Tibial nerve (tissue), 4 donors: ENCODE data around the gene FBH1. TPM values are rescaled to one million over a fixed set of nuclear protein-coding genes. Genes with fewer than 3 reads are reported as not detected.
A peak's percentile ranks its signal among the peaks of the same experiment; 100 is the strongest.

Source experiments
- DNase-seq, 2 donors: peaks; one replicate each; pipeline ENCODE4 v3.0.0-alpha.2; 2019; ENCODE audit warnings: low spot score in 2 of 2
- H3K27ac ChIP-seq, 4 donors: fragments of 200-600 bp; sonication (generic) in 3 of 4; one replicate each; pipeline ENCODE4 v1.5.1; 2017 to 2019; ENCODE audit warnings: mild to moderate bottlenecking in 1 of 4
- H3K27me3 ChIP-seq, 2 donors: fragments of 200-600 bp; sonication (generic) in 1 of 2; one replicate each; pipeline versions ENCODE4 v1.5.1 to v1.6.0; 2017 to 2019
- H3K36me3 ChIP-seq, 3 donors: fragments of 200-600 bp; sonication (generic); one replicate each; pipeline ENCODE4 v1.5.1; 2018 to 2019
- H3K4me1 ChIP-seq, 4 donors: fragments of 200-600 bp; sonication (generic) in 3 of 4; one replicate each; pipeline ENCODE4 v1.5.1; 2017 to 2019
- H3K4me3 ChIP-seq, 4 donors: fragments of 200-600 bp; sonication (generic) in 3 of 4; one replicate each; pipeline ENCODE4 v1.5.1; 2017 to 2019; ENCODE audit warnings: mild to moderate bottlenecking in 1 of 4, moderate library complexity in 1 of 4
- H3K9me3 ChIP-seq, 4 donors: fragments of 200-600 bp; sonication (generic) in 3 of 4; one replicate each; pipeline ENCODE4 v1.5.1; 2017 to 2019
- EP300 ChIP-seq, 2 donors: sonication (generic); formaldehyde crosslinking; IDR thresholded peaks; one replicate each; pipeline ENCODE4 v1.6.1; 2017; ENCODE audit warnings: antibody characterized with exemption in 2 of 2, mild to moderate bottlenecking in 1 of 2
- POLR2A ChIP-seq, 2 donors: fragments of 450-650 bp; IDR thresholded peaks; one replicate each; pipeline ENCODE4 v1.6.1; 2017; ENCODE audit warnings: antibody characterized with exemption in 2 of 2, mild to moderate bottlenecking in 2 of 2, moderate library complexity in 2 of 2
- WGBS, 2 donors: methylation state at CpG; one replicate each; pipeline ENCODE4 v1.1.5; 2018; 5-methylcytosine and 5-hydroxymethylcytosine counted together
- total RNA-seq, 4 donors: library from RNA; depleted of rRNA; stranded (reverse); fragments of >200 nt; gene quantifications; one replicate each; pipeline ENCODE4 v1.1.0, GENCODE V29; 2016
- TF ChIP-seq, protein P1 (sequence below), 5 experiments: fragments of 200-600 bp in 3 of 5; fragments of 450-650 bp in 2 of 5; sonication (generic) in 3 of 5; IDR thresholded peaks; one replicate each; pipeline ENCODE4 v1.5.1; 2016 to 2019; ENCODE audit warnings: antibody characterized with exemption in 5 of 5, mild to moderate bottlenecking in 3 of 5, moderate library complexity in 2 of 5

Gene FBH1
- total RNA-seq, 4 donors from 2014 or later = 64.0 to 109 (median 96.6) TPM

DNA sequence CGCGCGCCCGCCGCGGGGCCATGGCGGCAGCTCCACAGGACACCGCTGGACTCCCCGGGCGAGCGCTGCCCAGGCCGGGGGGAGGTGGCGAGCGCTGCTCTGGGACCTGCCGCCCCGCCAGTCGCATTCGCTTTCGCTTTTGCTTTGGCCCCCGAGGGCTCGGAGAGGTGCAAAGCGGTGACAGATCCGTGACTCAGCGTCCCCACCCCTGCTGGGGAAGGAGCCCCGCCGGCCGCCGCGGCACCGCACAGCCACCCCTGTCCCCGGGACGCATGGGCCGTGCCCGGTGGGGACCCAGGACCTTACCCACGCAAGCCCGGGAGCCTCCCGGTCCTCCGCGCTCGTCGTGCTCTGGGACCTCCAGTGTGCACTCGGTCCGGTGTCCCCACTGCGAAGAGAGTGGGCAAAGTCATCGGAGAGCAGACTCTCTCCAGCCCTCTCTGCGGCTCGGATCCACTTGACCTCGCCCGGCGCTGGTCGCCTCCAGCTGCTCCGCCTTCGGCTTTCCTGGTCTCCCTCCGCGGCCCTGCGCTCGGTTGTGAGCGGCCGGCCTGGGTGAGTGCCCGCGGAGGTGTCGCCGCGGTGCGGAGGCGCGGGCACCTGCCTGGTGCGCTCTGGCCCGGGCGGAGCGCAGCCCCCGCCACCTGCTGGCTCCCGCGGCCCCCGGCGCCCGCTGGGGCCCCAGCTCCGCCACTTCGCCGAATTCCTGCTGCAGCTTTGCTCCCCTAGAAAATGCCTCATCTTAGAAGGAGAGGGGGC, 87.6 kb downstream of the FBH1 start, which contains the start of gene IL15RA:
IL15RA (minus strand) TSS at position 73 of the 759 bp plus-strand sequence; CDS start at position 22, 51 bp downstream.
- Histone ChIP-seq H3K4me1 (peaks cover 0 to 21% (median 8%) of the 10 kb centered on the region in 4 donors), H3K9me3 (no peaks in the 10 kb centered on the region), H3K4me3 (peak within 1 kb of the TSS; percentile 57 to 92 (median 87)), H3K27ac (peak within 1 kb of the TSS; percentile 52 to 96 (median 68)), H3K36me3 (no peaks in the 10 kb centered on the region), H3K27me3 (no peaks in the 10 kb centered on the region)
- WGBS, 2 donors = 0 to 1% methylated on average over 20 to 34 of the region's 80 CpGs
- peak in 1 of 2 donors; percentile 26 for DNase-seq
- TF ChIP-seq, protein P1, sequence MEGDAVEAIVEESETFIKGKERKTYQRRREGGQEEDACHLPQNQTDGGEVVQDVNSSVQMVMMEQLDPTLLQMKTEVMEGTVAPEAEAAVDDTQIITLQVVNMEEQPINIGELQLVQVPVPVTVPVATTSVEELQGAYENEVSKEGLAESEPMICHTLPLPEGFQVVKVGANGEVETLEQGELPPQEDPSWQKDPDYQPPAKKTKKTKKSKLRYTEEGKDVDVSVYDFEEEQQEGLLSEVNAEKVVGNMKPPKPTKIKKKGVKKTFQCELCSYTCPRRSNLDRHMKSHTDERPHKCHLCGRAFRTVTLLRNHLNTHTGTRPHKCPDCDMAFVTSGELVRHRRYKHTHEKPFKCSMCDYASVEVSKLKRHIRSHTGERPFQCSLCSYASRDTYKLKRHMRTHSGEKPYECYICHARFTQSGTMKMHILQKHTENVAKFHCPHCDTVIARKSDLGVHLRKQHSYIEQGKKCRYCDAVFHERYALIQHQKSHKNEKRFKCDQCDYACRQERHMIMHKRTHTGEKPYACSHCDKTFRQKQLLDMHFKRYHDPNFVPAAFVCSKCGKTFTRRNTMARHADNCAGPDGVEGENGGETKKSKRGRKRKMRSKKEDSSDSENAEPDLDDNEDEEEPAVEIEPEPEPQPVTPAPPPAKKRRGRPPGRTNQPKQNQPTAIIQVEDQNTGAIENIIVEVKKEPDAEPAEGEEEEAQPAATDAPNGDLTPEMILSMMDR (IDR thresholded peaks at IDR 0.05) = peak in 1 of 5 experiments; percentile 19
- TF ChIP-seq POLR2A (IDR thresholded peaks at IDR 0.05) = peak in 1 of 2 donors; percentile 11
- TF ChIP-seq EP300 (IDR thresholded peaks at IDR 0.05) = peak in 1 of 2 donors; percentile 37

DNA sequence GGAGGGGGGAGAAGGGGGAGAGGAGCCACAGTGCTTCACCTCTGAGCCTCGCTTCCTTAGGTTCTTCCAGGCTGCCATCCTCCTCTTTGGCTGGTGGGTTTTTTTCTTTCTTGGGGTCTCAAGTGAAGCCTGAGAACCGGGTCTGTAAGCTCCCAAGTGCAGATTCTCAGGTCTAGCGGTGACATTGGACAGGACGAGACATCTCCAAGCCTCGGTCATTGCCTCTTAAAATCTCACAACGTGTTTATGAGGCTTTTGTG, 88.1 kb downstream of the FBH1 start:
- WGBS, 2 donors = 24% methylated on average over 6 of the region's 6 CpGs
- Histone ChIP-seq H3K9me3 (no peaks in the 10 kb centered on the region), H3K27me3 (no peaks in the 10 kb centered on the region), H3K4me3 (peak overlapping the region; percentile 57 to 92 (median 87)), H3K4me1 (peaks cover 0 to 21% (median 8%) of the 10 kb centered on the region in 4 donors), H3K36me3 (no peaks in the 10 kb centered on the region), H3K27ac (peak overlapping the region in 2 of 4 donors; percentile 78 to 96)
- no peak for DNase-seq
- no peak for TF ChIP-seq POLR2A (IDR thresholded peaks at IDR 0.05)
- TF ChIP-seq, protein P1 (IDR thresholded peaks at IDR 0.05) = no peak
- no peak for TF ChIP-seq EP300 (IDR thresholded peaks at IDR 0.05)

DNA sequence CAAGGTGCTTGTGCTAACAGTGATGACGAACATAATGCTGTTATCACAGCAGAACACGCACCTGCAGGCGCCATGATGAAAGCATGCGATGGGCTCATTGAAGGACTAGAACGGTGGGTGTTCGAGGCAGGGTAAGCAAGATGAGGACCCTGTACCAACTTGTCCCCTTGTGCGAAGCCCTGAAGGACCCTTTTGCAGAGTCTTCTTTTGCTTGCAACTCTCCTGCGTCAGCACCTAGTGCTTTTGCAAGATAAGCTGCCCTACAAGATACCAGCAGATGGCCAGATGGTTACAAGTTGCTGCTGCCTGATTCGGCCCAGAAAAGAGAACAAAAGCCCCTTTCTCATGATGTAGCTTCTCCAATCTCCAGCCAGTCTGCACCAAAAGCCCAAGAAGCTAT, 91.5 kb downstream of the FBH1 start:
- no peak overlapping the region for H3K27ac ChIP-seq
- WGBS, 2 donors = 84 to 90% methylated on average over 9 of the region's 9 CpGs
- H3K4me3 ChIP-seq = no peak overlapping the region
- TF ChIP-seq EP300 (IDR thresholded peaks at IDR 0.05) = no peak
- TF ChIP-seq, protein P1 (IDR thresholded peaks at IDR 0.05) = no peak
- no peak for TF ChIP-seq POLR2A (IDR thresholded peaks at IDR 0.05)
- no peaks in the 10 kb centered on the region for H3K9me3 ChIP-seq
- H3K27me3 ChIP-seq = no peaks in the 10 kb centered on the region
- peaks cover 0 to 12% (median 0%) of the 10 kb centered on the region in 4 donors for H3K4me1 ChIP-seq
- no peak for DNase-seq
- H3K36me3 ChIP-seq = no peaks in the 10 kb centered on the region

DNA sequence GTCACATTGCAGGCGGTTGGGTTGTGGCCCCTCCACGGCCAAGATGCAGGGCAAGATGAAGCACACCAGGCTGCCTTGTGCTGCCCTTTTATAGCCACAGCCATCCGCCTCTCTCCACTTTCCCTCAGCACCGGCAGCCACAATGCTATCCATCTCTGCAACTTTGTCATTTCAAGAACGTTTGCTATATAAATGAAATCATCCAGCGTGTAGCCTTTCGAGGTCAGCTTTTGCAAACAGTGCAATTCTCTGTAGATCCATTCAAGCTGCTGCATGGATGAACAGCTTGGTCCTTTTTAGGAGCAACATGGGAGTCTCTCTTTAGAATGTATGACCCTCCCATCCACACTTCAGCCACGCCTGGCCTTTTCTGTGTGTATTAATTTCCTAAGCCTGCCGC, 93.7 kb downstream of the FBH1 start:
- Histone ChIP-seq H3K9me3 (no peaks in the 10 kb centered on the region), H3K27ac (no peak overlapping the region), H3K36me3 (no peaks in the 10 kb centered on the region), H3K27me3 (no peaks in the 10 kb centered on the region), H3K4me1 (no peaks in the 10 kb centered on the region), H3K4me3 (no peak overlapping the region)
- no peak for DNase-seq
- TF ChIP-seq, protein P1 (IDR thresholded peaks at IDR 0.05) = no peak
- TF ChIP-seq POLR2A (IDR thresholded peaks at IDR 0.05) = no peak
- TF ChIP-seq EP300 (IDR thresholded peaks at IDR 0.05) = no peak
- WGBS, 2 donors = 46 to 47% methylated on average over 9 of the region's 9 CpGs

DNA sequence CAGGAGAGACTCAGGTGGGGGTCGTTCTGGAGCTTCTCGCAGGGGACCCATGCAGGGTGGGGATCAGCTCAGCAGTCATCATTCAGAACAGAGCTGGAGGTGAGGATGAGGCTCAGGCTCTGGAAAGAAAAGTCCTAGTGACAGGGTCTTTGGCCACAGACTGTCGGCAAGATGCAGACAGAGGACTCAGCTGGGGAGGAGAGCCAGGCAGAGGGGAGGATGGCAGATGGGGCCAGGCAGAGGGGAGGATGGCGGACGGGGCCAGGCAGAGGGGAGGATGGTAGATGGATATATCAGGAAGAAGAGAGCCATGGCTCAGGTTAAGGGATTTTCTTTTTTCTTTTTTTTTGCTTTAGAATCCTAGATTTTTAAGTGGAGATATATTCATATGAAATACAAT, 95.0 kb downstream of the FBH1 start:
- no peak for DNase-seq

More for the DNA sequence above, 95.0 kb downstream of the FBH1 start:
- TF ChIP-seq, protein P1 (IDR thresholded peaks at IDR 0.05) = no peak
- TF ChIP-seq POLR2A (IDR thresholded peaks at IDR 0.05) = no peak
- Histone ChIP-seq H3K4me3 (no peak overlapping the region), H3K27ac (no peak overlapping the region), H3K27me3 (no peaks in the 10 kb centered on the region), H3K9me3 (no peaks in the 10 kb centered on the region), H3K4me1 (no peaks in the 10 kb centered on the region), H3K36me3 (no peaks in the 10 kb centered on the region)
- WGBS, 2 donors = 82 to 83% methylated on average over 5 of the region's 5 CpGs
